HCT116 (cell line): ENCODE data around the gene TOP2B. TPM values are rescaled to one million over a fixed set of nuclear protein-coding genes. Genes with fewer than 3 reads are reported as not detected.

Experiments
- ATAC-seq: fragments of 200-7000 bp; cut with Tn5 transposase; 2 replicates; pipeline ENCODE4 v1.9.1; 2020; ENCODE audit warnings: mild to moderate bottlenecking, moderate library complexity
- BruUV-seq: library from RNA; stranded (reverse); fragments of 400-500 nt; replicated peaks from 2 replicates; lab custom pipeline; 2021; lab: Mats Ljungman, UMichigan
- CTCF ChIA-PET: fragments of 300-600 bp; sonication (Branson Sonifier 250); formaldehyde crosslinking; loops from one replicate; lab custom pipeline; 2021; ENCODE audit warnings: antibody characterized with exemption; lab: Charles Lee
- POLR2A ChIA-PET: fragments of 300-600, 350-600 bp; sonication (Branson Sonifier 250); formaldehyde crosslinking; loops from one replicate; lab custom pipeline; 2021; ENCODE audit warnings: antibody characterized with exemption; lab: Charles Lee
- RAD21 ChIA-PET, 2 experiments: fragments of 300-600 bp; sonication (Branson Sonifier 250); formaldehyde crosslinking; loops; one replicate each; lab custom pipeline; 2023; ENCODE audit warnings: low total read pairs in 2 of 2; ENCODE audit not compliant: uncharacterized antibody in 2 of 2, unreplicated experiment in 2 of 2, low non-redundant PET in 1 of 2; lab: Charles Lee
- DNase-seq: peaks from one replicate; pipeline ENCODE4 v3.0.0-alpha.2; 2010; ENCODE audit warnings: low read depth, low spot score
- H2AFZ ChIP-seq: fragments of 200-600 bp; shearing (Covaris generic), sonication (generic); 2 replicates; pipeline ENCODE4 v1.6.1; 2017; ENCODE audit warnings: low read depth, mixed run types, mixed read lengths, antibody characterized with exemption, low read length; ENCODE audit not compliant: poor library complexity, severe bottlenecking
- H3K27ac ChIP-seq: 2 replicates; pipeline ENCODE4 v1.5.1; 2012; ENCODE audit warnings: low read depth, low read length
- H3K27me3 ChIP-seq: fragments of 200-600 bp; sonication (generic); 2 replicates; pipeline ENCODE4 v1.6.1; 2016; ENCODE audit warnings: mixed run types, low read length, mixed read lengths; ENCODE audit not compliant: insufficient read depth
- H3K36me3 ChIP-seq, 2 experiments: fragments of 200-500 bp in 1 of 2; fragments of 200-600 bp in 1 of 2; sonication (Bioruptor generic) in 1 of 2; sonication (generic) in 1 of 2; 2 replicates each; pipeline versions ENCODE4 v1.5.1 to v1.6.1; 2014 to 2016; ENCODE audit warnings: low read length in 2 of 2, inconsistent platforms in 1 of 2, mixed read lengths in 1 of 2, mixed run types in 1 of 2; ENCODE audit not compliant: insufficient read depth in 2 of 2, control insufficient read depth in 1 of 2
- H3K4me1 ChIP-seq, 2 experiments: fragments of 200-600 bp in 1 of 2; sonication (generic) in 1 of 2; 2 replicates each; pipeline versions ENCODE4 v1.5.1 to v1.6.1; 2012 to 2017; ENCODE audit warnings: low read length in 2 of 2, inconsistent platforms in 1 of 2, mild to moderate bottlenecking in 1 of 2, mixed read lengths in 1 of 2, mixed run types in 1 of 2, moderate library complexity in 1 of 2; ENCODE audit not compliant: insufficient read depth in 2 of 2, control insufficient read depth in 1 of 2
- H3K4me2 ChIP-seq: fragments of 200-600 bp; sonication (generic); 2 replicates; pipeline ENCODE4 v1.6.1; 2017; ENCODE audit warnings: mixed run types, low read length, mixed read lengths
- H3K4me3 ChIP-seq, 2 experiments: fragments of 200-600 bp in 1 of 2; sonication (generic) in 1 of 2; replicated peaks in 1 of 2; 2 replicates each; pipeline ENCODE4 v1.5.1; 2011 to 2016; ENCODE audit warnings: low read length in 2 of 2, control low read depth in 1 of 2, low read depth in 1 of 2, mild to moderate bottlenecking in 1 of 2, mixed read lengths in 1 of 2, mixed run types in 1 of 2
- H3K79me2 ChIP-seq: fragments of 200-600 bp; sonication (generic); 2 replicates; pipeline ENCODE4 v1.6.1; 2017; ENCODE audit warnings: mild to moderate bottlenecking, mixed run types, low read length, moderate library complexity, mixed read lengths; ENCODE audit not compliant: insufficient read depth
- H3K9ac ChIP-seq: fragments of 200-600 bp; sonication (generic); 2 replicates; pipeline ENCODE4 v1.6.1; 2016; ENCODE audit warnings: low read length, mixed read lengths
- H3K9me2 ChIP-seq: fragments of 200-600 bp; sonication (generic), shearing (Covaris generic); 2 replicates; pipeline ENCODE4 v1.6.1; 2017; ENCODE audit warnings: mixed run types, mild to moderate bottlenecking, moderate library complexity; ENCODE audit not compliant: insufficient read depth
- H3K9me3 ChIP-seq, 2 experiments: fragments of 200-500 bp in 1 of 2; fragments of 200-600 bp in 1 of 2; sonication (Bioruptor generic) in 1 of 2; sonication (generic) in 1 of 2; 2 replicates each; pipeline ENCODE4 v1.6.1; 2014 to 2017; ENCODE audit warnings: low read length in 2 of 2, mixed read lengths in 2 of 2, inconsistent platforms in 1 of 2, low read depth in 1 of 2, mild to moderate bottlenecking in 1 of 2, mixed run types in 1 of 2, moderate library complexity in 1 of 2; ENCODE audit not compliant: control insufficient read depth in 1 of 2, insufficient read depth in 1 of 2
- H4K20me1 ChIP-seq: fragments of 200-600 bp; sonication (generic), shearing (Covaris generic); 2 replicates; pipeline ENCODE4 v1.6.1; 2017; ENCODE audit warnings: mixed run types, mild to moderate bottlenecking, moderate library complexity; ENCODE audit not compliant: insufficient read depth
- ATF3 ChIP-seq: IDR thresholded peaks from 2 replicates; pipeline ENCODE4 v1.6.1; 2012
- CBX3 ChIP-seq: IDR thresholded peaks from 2 replicates; pipeline ENCODE4 v1.6.1; 2012; ENCODE audit warnings: low read depth
- CTCF ChIP-seq, 3 experiments: fragments of 200-600 bp in 1 of 3; sonication (generic) in 1 of 3; IDR thresholded peaks in 2 of 3; conservative IDR thresholded peaks in 1 of 3; 2 replicates each; pipeline ENCODE4 v1.5.1; 2012 to 2017; ENCODE audit warnings: low read depth in 2 of 3, low read length in 2 of 3, antibody characterized with exemption in 1 of 3, borderline replicate concordance in 1 of 3, control low read depth in 1 of 3, mild to moderate bottlenecking in 1 of 3, mixed read lengths in 1 of 3, mixed run types in 1 of 3, moderate library complexity in 1 of 3; ENCODE audit not compliant: insufficient read depth in 1 of 3
- EZH2phosphoT487 ChIP-seq: fragments of 200-600 bp; IDR thresholded peaks from 2 replicates; pipeline ENCODE4 v1.6.1; 2018; ENCODE audit warnings: antibody characterized with exemption, borderline replicate concordance
- FOSL1 ChIP-seq: IDR thresholded peaks from 2 replicates; pipeline ENCODE4 v1.6.1; 2012; ENCODE audit warnings: low read depth
- JUND ChIP-seq: IDR thresholded peaks from 2 replicates; pipeline ENCODE4 v1.6.1; 2012
- POLR2A ChIP-seq: IDR thresholded peaks from 2 replicates; pipeline ENCODE4 v1.7.0; 2011; ENCODE audit warnings: borderline replicate concordance; ENCODE audit not compliant: insufficient read depth, insufficient read length; ENCODE audit errors: extremely low read depth
- SRF ChIP-seq: IDR thresholded peaks from 2 replicates; pipeline ENCODE4 v1.6.1; 2012; ENCODE audit warnings: low read depth
- ZFX ChIP-seq: fragments of 450-650 bp; IDR thresholded peaks from 2 replicates; pipeline ENCODE4 v1.6.1; 2017
- intact Hi-C: fragments of 100-400 bp; cut with micrococcal nuclease; formaldehyde crosslinking; loops from 2 replicates; pipeline ENCODE4 v1.10.0; 2022
- total RNA-seq: library from RNA; stranded (reverse); gene quantifications from one replicate; pipeline ENCODE4 v1.2.1, GENCODE V29; 2021; ENCODE audit not compliant: unreplicated experiment
- TF ChIP-seq, protein P1 (sequence below): IDR thresholded peaks from 2 replicates; pipeline ENCODE4 v1.6.1; 2012

Gene TOP2B
- total RNA-seq, 1 experiment from 2014 or later: 101 TPM

GRCh38 chr3:25690768-25691533 is 26.2 kb upstream of the TOP2B start:
- intact Hi-C loops: no loop called here
- H4K20me1 ChIP-seq: no peaks in the 10 kb centered on the region
- DNase-seq: no peak
- H2AFZ ChIP-seq: no peak overlapping the region
- H3K4me1 ChIP-seq: no peaks in the 10 kb centered on the region
- BruUV-seq: no TSS peak
- H3K36me3 ChIP-seq: no peaks in the 10 kb centered on the region
- no peak overlapping the region for H3K4me2 ChIP-seq
- ChIA-PET POLR2A (no interaction called here), CTCF (interaction anchor here (1.6 kb wide), 1 partner anchor 43 kb away, joined by 3 read pairs; no protein-coding TSS in a partner anchor), RAD21 (no interaction called here)
- H3K9me3 ChIP-seq: no peaks in the 10 kb centered on the region
- H3K4me3 ChIP-seq: no peak overlapping the region
- H3K27me3 ChIP-seq: peaks cover 36% of the 10 kb centered on the region; the same call in 1 of the 2 replicates
- no peak overlapping the region for H3K27ac ChIP-seq
- no peak for ATAC-seq
- H3K9me2 ChIP-seq: no peaks in the 10 kb centered on the region
- H3K9ac ChIP-seq: no peak overlapping the region
- H3K79me2 ChIP-seq: no peaks in the 10 kb centered on the region
- TF ChIP-seq POLR2A: no peak

DNA sequence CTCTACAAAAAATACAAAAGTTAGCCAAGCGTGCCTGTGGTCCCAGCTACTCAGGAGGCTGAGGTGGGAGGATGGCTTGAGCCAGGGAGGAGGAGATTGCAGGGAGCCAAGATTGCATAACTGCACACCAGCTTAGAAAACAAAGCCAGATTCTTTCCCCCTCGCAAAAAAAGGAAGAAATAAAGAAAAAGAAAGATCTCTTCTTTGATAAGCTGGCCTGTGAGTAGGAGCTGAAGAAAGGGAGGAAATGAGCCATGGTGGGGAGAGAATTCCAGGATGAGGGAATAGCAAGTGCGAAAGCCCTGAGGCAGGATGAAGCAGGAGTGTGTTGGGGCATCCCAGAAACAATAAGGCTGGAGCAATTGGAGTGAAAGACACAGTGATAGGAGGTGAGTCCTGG is 24.5 kb upstream of the TOP2B start:
- ATAC-seq: no peak
- ChIA-PET CTCF (interaction anchor here (1.6 kb wide), 1 partner anchor 41 kb away, joined by 3 read pairs; no protein-coding TSS in a partner anchor), POLR2A (no interaction called here), RAD21 (no interaction called here)
- H2AFZ ChIP-seq: no peak overlapping the region
- no peaks in the 10 kb centered on the region for H4K20me1 ChIP-seq
- H3K79me2 ChIP-seq: no peaks in the 10 kb centered on the region
- H3K27ac ChIP-seq: no peak overlapping the region
- no peak for DNase-seq
- H3K36me3 ChIP-seq: no peaks in the 10 kb centered on the region
- no TSS peak for BruUV-seq
- no peaks in the 10 kb centered on the region for H3K9me3 ChIP-seq
- no peak overlapping the region for H3K4me2 ChIP-seq
- H3K4me1 ChIP-seq: no peaks in the 10 kb centered on the region
- TF ChIP-seq EZH2phosphoT487 (no peak), JUND (no peak), FOSL1 (no peak), ZFX (no peak), CBX3 (no peak), ATF3 (no peak), CTCF (IDR thresholded peaks at IDR 0.05 in 2 of 3, conservative IDR thresholded peaks at IDR 0.05 in 1 of 3; ENCODE audit: borderline replicate concordance in 1 of 3, insufficient read depth in 1 of 3, low read depth in 2 of 3, low read length in 2 of 3) (no peak), SRF (no peak)
- TF ChIP-seq, protein P1, sequence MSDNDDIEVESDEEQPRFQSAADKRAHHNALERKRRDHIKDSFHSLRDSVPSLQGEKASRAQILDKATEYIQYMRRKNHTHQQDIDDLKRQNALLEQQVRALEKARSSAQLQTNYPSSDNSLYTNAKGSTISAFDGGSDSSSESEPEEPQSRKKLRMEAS: no peak
- peaks cover 36% of the 10 kb centered on the region; the same call in 1 of the 2 replicates for H3K27me3 ChIP-seq
- no peaks in the 10 kb centered on the region for H3K9me2 ChIP-seq
- H3K4me3 ChIP-seq: no peak overlapping the region
- H3K9ac ChIP-seq: no peak overlapping the region
- intact Hi-C loops: no loop called here
